ENCODE measurements around the gene DHRS3.
A peak's percentile ranks its signal among the peaks of the same experiment; 100 is the strongest.
"Not testable (repeated sequence)": the region's sequence is repeated elsewhere in the genome, so short reads cannot be mapped to it uniquely, and the experiment has no call there.

DHRS3 gene

GRCh38 chr1:12617901-12618660 lies at the start of gene DHRS3:
Gene DHRS3 (minus strand): TSS chr1:12618210. CDS start chr1:12617348, 862 bp downstream.
- DNase-seq: no peak

GRCh38 chr1:12666141-12666735 lies 48.2 kb upstream of the DHRS3 start:
- no peak for DNase-seq

GRCh38 chr1:12665511-12665910 lies 47.5 kb upstream of the DHRS3 start:
- no peak for DNase-seq

GRCh38 chr1:12662556-12662955 lies 44.5 kb upstream of the DHRS3 start:
- no peak for DNase-seq

- DNase-seq: no peak
These were observed 43.7 kb upstream of the DHRS3 start for GRCh38 chr1:12661606-12662219.

GRCh38 chr1:12658531-12659453 lies 40.8 kb upstream of the DHRS3 start:
- peak; percentile 64 to 94 for DNase-seq

- DNase-seq: not testable (repeated sequence)
These were observed 40.0 kb upstream of the DHRS3 start for GRCh38 chr1:12657885-12658512.

GRCh38 chr1:12657060-12657884 lies 39.3 kb upstream of the DHRS3 start:
- no peak for DNase-seq

GRCh38 chr1:12656575-12656974 lies 38.6 kb upstream of the DHRS3 start:
- no peak for DNase-seq

- no peak for DNase-seq
These were observed 36.6 kb upstream of the DHRS3 start for GRCh38 chr1:12654657-12655056.

GRCh38 chr1:12654004-12654567 lies 36.1 kb upstream of the DHRS3 start:
- no peak for DNase-seq

GRCh38 chr1:12649971-12650421 lies 32.0 kb upstream of the DHRS3 start:
- DNase-seq: no peak

GRCh38 chr1:12648741-12649140 lies 30.7 kb upstream of the DHRS3 start:
- DNase-seq: no peak

GRCh38 chr1:12645401-12645800 lies 27.4 kb upstream of the DHRS3 start:
- DNase-seq: not testable (repeated sequence)

- no peak for DNase-seq
These were observed 26.8 kb upstream of the DHRS3 start for GRCh38 chr1:12644829-12645228.

GRCh38 chr1:12644237-12644636 lies 26.2 kb upstream of the DHRS3 start:
- no peak for DNase-seq

- DNase-seq: no peak
These were observed 25.8 kb upstream of the DHRS3 start, which contains the start of gene AADACL4 for GRCh38 chr1:12643785-12644184. Gene AADACL4 (plus strand): TSS chr1:12644085. CDS start chr1:12644547, 462 bp downstream.

GRCh38 chr1:12643079-12643478 lies 25.1 kb upstream of the DHRS3 start:
- DNase-seq: no peak

GRCh38 chr1:12640958-12641272 lies 22.9 kb upstream of the DHRS3 start:
- DNase-seq: no peak

GRCh38 chr1:12640237-12640957 lies 22.4 kb upstream of the DHRS3 start:
- no peak for DNase-seq

GRCh38 chr1:12637693-12638092 lies 19.7 kb upstream of the DHRS3 start:
- DNase-seq: no peak

All from NCI-H446 (cell line).